Lower leg skin (tissue), 4 donors: ENCODE data around the gene CD8B2. TPM values are rescaled to one million over a fixed set of nuclear protein-coding genes. Genes with fewer than 3 reads are reported as not detected.
"Not testable (repeated sequence)": the region's sequence is repeated elsewhere in the genome, so short reads cannot be mapped to it uniquely, and the experiment has no call there.

Experiments
- DNase-seq, 2 donors: peaks; one replicate each; pipeline ENCODE4 v3.0.0-alpha.2; 2019; ENCODE audit warnings: low spot score in 2 of 2
- H3K4me3 ChIP-seq: fragments of 200-600 bp; sonication (generic); 2 replicates; pipeline ENCODE4 v1.5.1; 2017; ENCODE audit warnings: mild to moderate bottlenecking, low read depth; ENCODE audit not compliant: poor library complexity, severe bottlenecking
- CTCF ChIP-seq, 3 donors: fragments of 450-650 bp; IDR thresholded peaks; one replicate each; pipeline ENCODE4 v1.5.1; 2016; ENCODE audit warnings: antibody characterized with exemption in 3 of 3, mild to moderate bottlenecking in 3 of 3, moderate library complexity in 2 of 3
- POLR2A ChIP-seq, 2 donors: fragments of 450-650 bp; IDR thresholded peaks; one replicate each; pipeline ENCODE4 v1.6.1; 2016 to 2017; ENCODE audit warnings: antibody characterized with exemption in 2 of 2, mild to moderate bottlenecking in 1 of 2, moderate library complexity in 1 of 2
- WGBS, 2 donors: methylation state at CpG; one replicate each; pipeline ENCODE4 v1.1.5; 2018; 5-methylcytosine and 5-hydroxymethylcytosine counted together
- intact Hi-C: fragments of 100-400 bp; cut with DNase I; formaldehyde crosslinking; loops from one replicate; pipeline ENCODE4 v1.15.0; 2023; ENCODE audit warnings: low total_unique reads
- total RNA-seq, 4 donors: library from RNA; depleted of rRNA; stranded (reverse); fragments of >200 nt; gene quantifications; one replicate each; pipeline ENCODE4 v1.1.0, GENCODE V29; 2016

CD8B2 gene
- total RNA-seq, 4 donors from 2014 or later, result 0.13 to 0.17 TPM; not detected in 2

DNA sequence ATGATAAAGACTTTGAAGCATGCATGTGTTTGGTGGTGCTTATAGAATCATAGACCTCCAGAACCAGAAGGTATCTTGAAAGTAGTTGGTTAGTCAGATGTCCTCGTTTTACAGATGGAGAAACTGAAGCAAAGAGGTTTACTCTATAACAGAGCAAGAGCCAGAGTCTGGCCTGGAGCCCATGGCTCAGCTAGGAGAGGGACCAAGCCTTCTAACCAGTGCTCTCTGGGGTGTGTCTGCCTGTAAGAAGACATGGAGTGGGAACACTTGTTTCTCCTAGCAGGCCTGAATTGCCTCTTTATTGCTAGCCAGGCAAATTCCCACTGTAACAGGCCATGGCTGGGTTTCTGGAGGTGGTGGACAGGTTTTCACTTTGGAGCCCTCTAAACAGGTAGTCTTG lies 67.9 kb downstream of the CD8B2 start:
- no peak overlapping the region for H3K4me3 ChIP-seq
- DNase-seq, result no peak
- TF ChIP-seq CTCF (IDR thresholded peaks at IDR 0.05), result no peak
- TF ChIP-seq POLR2A (IDR thresholded peaks at IDR 0.05), result no peak
- WGBS, 2 donors, result 0% methylated on average over 1 of the region's 1 CpG
- intact Hi-C loops, result no loop called here

DNA sequence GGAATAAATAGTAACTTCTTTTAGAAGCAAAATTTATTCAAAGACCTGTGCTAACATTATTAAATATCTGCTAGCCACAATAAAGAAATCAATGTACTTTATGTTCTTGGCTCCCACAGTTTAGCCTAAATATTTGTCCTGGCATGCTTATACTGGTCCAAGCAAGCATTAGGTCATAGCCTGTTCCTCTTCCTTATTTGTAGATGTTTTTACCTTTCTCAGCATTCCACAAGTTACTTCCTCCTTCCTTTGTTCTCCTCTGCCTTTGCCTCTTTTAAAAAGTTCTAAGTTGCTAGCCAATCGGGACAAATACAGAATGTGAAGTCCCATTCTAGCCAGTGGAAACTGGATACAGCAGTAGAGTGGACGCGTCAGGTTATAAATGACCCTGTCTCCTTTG lies 72.6 kb downstream of the CD8B2 start:
- WGBS, 2 donors, result 75 to 83% methylated on average over 3 of the region's 3 CpGs
- intact Hi-C loops, H3K4me3 ChIP-seq, DNase-seq: not testable (repeated sequence)

GRCh38 chr2:106560773-106561172 lies 73.6 kb downstream of the CD8B2 start:
- TF ChIP-seq POLR2A (IDR thresholded peaks at IDR 0.05), result no peak
- intact Hi-C loops, result no loop called here
- WGBS, 2 donors, result 61 to 88% methylated on average over 1 of the region's 1 CpG
- peak in 1 of 2 donors; percentile 54 for DNase-seq
- H3K4me3 ChIP-seq, result no peak overlapping the region

DNA sequence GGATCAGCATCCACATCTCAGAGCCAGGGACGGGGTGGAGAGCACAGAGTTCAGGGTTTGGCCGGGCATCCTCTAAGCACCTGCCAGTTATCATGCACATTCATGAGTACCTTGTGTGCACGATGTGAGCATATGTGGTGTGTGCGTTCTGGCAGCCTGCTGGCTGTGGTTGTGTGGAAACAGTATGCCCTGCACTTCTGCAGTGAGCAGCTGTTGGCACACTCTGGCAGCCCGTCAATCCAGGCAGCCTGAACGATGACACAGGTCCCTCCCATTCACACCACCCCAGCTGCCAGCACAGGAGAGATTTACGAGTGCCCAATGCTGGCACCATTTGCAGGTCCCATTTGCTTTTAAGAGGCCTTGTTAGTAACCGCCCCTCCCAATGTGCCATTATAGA lies 74.2 kb downstream of the CD8B2 start:
- H3K4me3 ChIP-seq, result no peak overlapping the region
- intact Hi-C loops, result no loop called here
- 40 to 42% methylated on average over 8 of the region's 8 CpGs for WGBS, 2 donors
- no peak for TF ChIP-seq CTCF (IDR thresholded peaks at IDR 0.05)
- TF ChIP-seq POLR2A (IDR thresholded peaks at IDR 0.05), result no peak
- DNase-seq, result peak in 1 of 2 donors; percentile 50

DNA sequence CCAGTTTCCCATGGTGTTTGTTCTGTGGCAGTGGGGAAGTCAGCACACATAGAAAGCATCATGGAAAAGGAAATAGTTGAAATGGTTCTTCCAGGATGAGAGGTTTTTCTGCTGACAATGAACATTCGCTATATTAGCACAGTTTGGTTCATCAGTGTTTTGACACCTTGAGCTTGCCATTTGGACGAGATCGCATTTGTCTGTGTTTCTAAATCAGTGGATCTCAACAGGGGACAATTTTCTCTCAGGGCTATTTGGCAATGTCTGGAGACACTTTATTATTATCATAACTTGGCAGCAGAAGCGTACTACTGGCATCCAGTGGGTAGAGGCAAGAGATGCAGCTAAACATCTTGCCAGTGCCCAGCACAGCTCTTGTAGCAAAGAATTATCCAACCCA lies 74.6 kb downstream of the CD8B2 start:
- TF ChIP-seq POLR2A (IDR thresholded peaks at IDR 0.05) (no peak), CTCF (IDR thresholded peaks at IDR 0.05) (no peak)
- DNase-seq, result no peak
- H3K4me3 ChIP-seq, result no peak overlapping the region
- WGBS, 2 donors, result 41 to 42% methylated on average over 4 of the region's 4 CpGs
- intact Hi-C loops, result no loop called here

DNA sequence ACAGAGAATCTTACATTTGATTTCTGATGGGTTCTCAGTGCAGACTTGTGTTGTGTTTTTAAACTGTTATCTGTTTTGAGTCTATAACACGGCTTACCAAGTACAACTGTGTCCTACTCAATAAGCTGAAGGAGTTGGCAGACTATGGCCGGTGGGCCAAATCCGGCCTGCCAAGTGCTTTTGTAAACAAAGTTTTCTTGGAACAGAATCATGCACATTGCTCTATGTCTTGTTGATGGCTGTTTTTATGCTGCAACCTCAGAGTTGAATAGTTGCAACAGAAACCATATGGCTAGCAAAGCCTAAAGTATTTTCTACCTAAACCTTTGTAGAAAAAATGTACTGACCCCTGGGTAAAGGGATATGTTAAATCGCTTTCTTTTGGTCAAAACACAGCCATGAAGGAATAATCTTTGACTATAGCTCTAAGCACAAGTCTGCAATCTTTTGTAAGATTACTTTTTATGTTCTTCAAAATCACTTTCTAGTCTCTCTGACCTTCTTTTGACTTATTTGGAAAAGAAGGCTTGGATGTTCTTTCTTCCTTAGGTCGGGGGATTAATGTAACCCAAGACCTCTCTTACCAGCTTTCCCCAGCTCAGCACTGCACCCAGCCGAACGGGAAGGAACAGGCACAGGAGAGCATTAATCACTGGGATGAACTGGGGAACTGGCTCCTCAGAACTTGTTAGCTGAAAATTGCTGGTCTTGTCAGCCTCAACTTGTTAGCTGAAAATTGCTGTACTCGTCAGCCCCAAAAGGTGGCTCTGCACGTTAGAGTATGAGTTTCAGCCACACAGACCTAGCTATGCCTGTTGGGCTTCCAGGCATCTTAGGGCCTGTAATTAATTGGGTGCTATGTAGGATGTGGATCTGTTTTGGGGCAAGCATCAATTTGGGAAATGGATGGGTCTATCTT lies 75.4 kb downstream of the CD8B2 start:
- DNase-seq, result no peak
- intact Hi-C loops, result no loop called here
- H3K4me3 ChIP-seq, result no peak overlapping the region
- WGBS, 2 donors, result 37 to 39% methylated on average over 9 of the region's 9 CpGs
- TF ChIP-seq POLR2A (IDR thresholded peaks at IDR 0.05) (no peak), CTCF (IDR thresholded peaks at IDR 0.05) (no peak)

- intact Hi-C loops, result no loop called here
- WGBS, 2 donors, result 83 to 96% methylated on average over 2 of the region's 2 CpGs
- no peak overlapping the region for H3K4me3 ChIP-seq
- DNase-seq, result no peak
- TF ChIP-seq CTCF (IDR thresholded peaks at IDR 0.05) (no peak), POLR2A (IDR thresholded peaks at IDR 0.05) (no peak)
These were observed 76.0 kb downstream of the CD8B2 start for GRCh38 chr2:106563195-106563594.
